NCI-H2196 (cell line): ENCODE measurements around the gene MMRN2.

Source experiments
- DNase-seq: peaks from one replicate; lab custom pipeline; 2025; ENCODE audit not compliant: unreplicated experiment; lab: John Stamatoyannopoulos, UW

Gene MMRN2

GRCh38 chr10:86970162-86970981, 13.0 kb upstream of the MMRN2 start:
- DNase-seq = no peak

GRCh38 chr10:86969421-86970041, 12.1 kb upstream of the MMRN2 start:
- no peak for DNase-seq

- no peak for DNase-seq
These were observed 11.6 kb upstream of the MMRN2 start for GRCh38 chr10:86968994-86969355.

GRCh38 chr10:86968271-86968993, 11.0 kb upstream of the MMRN2 start, which contains the start of gene ADIRF:
Gene ADIRF, plus strand, starts transcription at chr10:86968482. Its CDS starts 63 bp downstream, at chr10:86968545.
- DNase-seq = no peak

- no peak for DNase-seq
These were observed 10.1 kb upstream of the MMRN2 start for GRCh38 chr10:86967481-86967941.

GRCh38 chr10:86965986-86966654, 8.7 kb upstream of the MMRN2 start:
- no peak for DNase-seq

- no peak for DNase-seq
These were observed 7.4 kb upstream of the MMRN2 start for GRCh38 chr10:86964847-86965190.

- no peak for DNase-seq
These were observed 6.8 kb upstream of the MMRN2 start for GRCh38 chr10:86964061-86964846.

- DNase-seq = no peak
These were observed 6.0 kb upstream of the MMRN2 start for GRCh38 chr10:86963341-86963919.

GRCh38 chr10:86962981-86963310, 5.5 kb upstream of the MMRN2 start:
- no peak for DNase-seq

GRCh38 chr10:86962136-86962980, 4.9 kb upstream of the MMRN2 start:
- DNase-seq = no peak

- DNase-seq = no peak
These were observed 4.2 kb upstream of the MMRN2 start for GRCh38 chr10:86961481-86962091.

GRCh38 chr10:86960863-86961434, 3.5 kb upstream of the MMRN2 start:
- no peak for DNase-seq

GRCh38 chr10:86960003-86960862, 2.8 kb upstream of the MMRN2 start:
- no peak for DNase-seq

GRCh38 chr10:86959737-86960002, 2.3 kb upstream of the MMRN2 start:
- DNase-seq = no peak

- no peak for DNase-seq
These were observed 1.7 kb upstream of the MMRN2 start for GRCh38 chr10:86958901-86959736.
